GM12878 (cell line): ENCODE results near the gene ATG13. TPM values are rescaled to one million over a fixed set of nuclear protein-coding genes. Genes with fewer than 3 reads are reported as not detected.

Source experiments
- ATAC-seq: fragments of 200-7000 bp; cut with Tn5 transposase; 3 replicates; pipeline ENCODE4 v1.9.1; 2020; ENCODE audit warnings: mild to moderate bottlenecking, moderate library complexity
- BruUV-seq: library from RNA; stranded (reverse); fragments of 400-500 nt; replicated peaks from 2 replicates; lab custom pipeline; 2021; lab: Mats Ljungman, UMichigan
- CTCF ChIA-PET: fragments of 300-600 bp; sonication (Branson Sonifier 250); formaldehyde crosslinking; extraction: SDS; loops from one replicate; lab custom pipeline; 2021; ENCODE audit warnings: inconsistent platforms; lab: Yijun Ruan, JAX
- POLR2A ChIA-PET: fragments of 350-600 bp; formaldehyde crosslinking; extraction: SDS; loops from one replicate; lab custom pipeline; 2021; ENCODE audit warnings: inconsistent platforms; lab: Charles Lee
- RAD21 ChIA-PET: fragments of 300-600 bp; sonication (Branson Sonifier 250); formaldehyde crosslinking; loops from one replicate; lab custom pipeline; 2023; ENCODE audit warnings: antibody characterized with exemption; ENCODE audit not compliant: unreplicated experiment; lab: Charles Lee
- SMC1A ChIA-PET: fragments of 300-600 bp; sonication (Branson Sonifier 250); formaldehyde crosslinking; loops from one replicate; lab custom pipeline; 2023; ENCODE audit not compliant: unreplicated experiment, uncharacterized antibody; lab: Charles Lee
- DNase-seq: peaks from one replicate; pipeline ENCODE4 v3.0.0-alpha.2; 2011; ENCODE audit warnings: low read depth, low spot score
- FAIRE-seq: peaks from 3 replicates; lab custom pipeline; 2011; peaks lifted over from hg19 to GRCh38; lab: Jason Lieb, UNC
- H2AFZ ChIP-seq: 2 replicates; pipeline ENCODE4 v1.6.0; 2011; ENCODE audit warnings: low read depth, low read length, control low read depth; ENCODE audit not compliant: control insufficient read depth
- H3K27ac ChIP-seq: 2 replicates; pipeline ENCODE4 v1.5.1; 2011; ENCODE audit warnings: control low read depth; ENCODE audit not compliant: control insufficient read depth, insufficient read depth
- H3K27me3 ChIP-seq, 2 experiments: replicated peaks in 1 of 2; 2 replicates each; pipeline versions ENCODE4 v1.6.0 to v1.6.1; 2011; ENCODE audit warnings: low read length in 1 of 2; ENCODE audit not compliant: control insufficient read depth in 2 of 2, insufficient read depth in 2 of 2
- H3K36me3 ChIP-seq, 2 experiments: 2 replicates each; pipeline ENCODE4 v1.5.1; 2011; ENCODE audit warnings: low read length in 1 of 2; ENCODE audit not compliant: control insufficient read depth in 2 of 2, insufficient read depth in 2 of 2
- H3K4me1 ChIP-seq: 2 replicates; pipeline ENCODE4 v1.6.1; 2011; ENCODE audit warnings: mild to moderate bottlenecking, low read length, moderate library complexity, mixed read lengths; ENCODE audit not compliant: control insufficient read depth, insufficient read depth
- H3K4me2 ChIP-seq: 2 replicates; pipeline ENCODE4 v1.6.0; 2011; ENCODE audit warnings: control low read depth; ENCODE audit not compliant: control insufficient read depth, insufficient read depth
- H3K4me3 ChIP-seq: fragments of 200-600 bp; sonication (generic); 2 replicates; pipeline ENCODE4 v1.5.1; 2016
- H3K79me2 ChIP-seq: 2 replicates; pipeline ENCODE4 v1.6.0; 2011; ENCODE audit warnings: low read length; ENCODE audit not compliant: control insufficient read depth, insufficient read depth
- H3K9ac ChIP-seq: 2 replicates; pipeline ENCODE4 v1.8.0; 2011; ENCODE audit warnings: low read length, control low read depth, mixed read lengths; ENCODE audit not compliant: control insufficient read depth, insufficient read depth
- H3K9me3 ChIP-seq: replicated peaks from 3 replicates; pipeline ENCODE4 v1.5.1; 2011; ENCODE audit warnings: mild to moderate bottlenecking, low read length; ENCODE audit not compliant: control insufficient read depth, insufficient read depth
- H4K20me1 ChIP-seq: 2 replicates; pipeline ENCODE4 v1.6.0; 2011; ENCODE audit not compliant: control insufficient read depth, insufficient read depth
- CHD1 ChIP-seq: IDR thresholded peaks from 2 replicates; pipeline ENCODE4 v1.6.1; 2012; ENCODE audit warnings: low read depth, low read length, improper control_type of control experiment
- CHD2 ChIP-seq: IDR thresholded peaks from 2 replicates; pipeline ENCODE4 v1.6.1; 2011; ENCODE audit warnings: low read depth, low read length, improper control_type of control experiment, borderline replicate concordance
- DPF2 ChIP-seq: fragments of 450-650 bp; IDR thresholded peaks from 2 replicates; pipeline ENCODE4 v1.6.1; 2017; ENCODE audit warnings: mild to moderate bottlenecking
- EP300 ChIP-seq, 2 experiments: fragments of 150-350 bp in 1 of 2; IDR thresholded peaks; 2 replicates each; pipeline ENCODE4 v1.6.1; 2011 to 2012; ENCODE audit warnings: low read depth in 2 of 2, low read length in 2 of 2, borderline replicate concordance in 1 of 2, improper control_type of control experiment in 1 of 2, inconsistent platforms in 1 of 2; ENCODE audit not compliant: control insufficient read depth in 1 of 2
- HDAC2 ChIP-seq: fragments of 200-600 bp; sonication (generic); IDR thresholded peaks from 2 replicates; pipeline ENCODE4 v1.6.1; 2017
- MXI1 ChIP-seq: fragments of 150-350 bp; IDR thresholded peaks from 2 replicates; pipeline ENCODE4 v1.6.1; 2011; ENCODE audit warnings: low read depth, mild to moderate bottlenecking, inconsistent platforms, low read length, improper control_type of control experiment
- MYC ChIP-seq: IDR thresholded peaks from 2 replicates; pipeline ENCODE4 v1.6.1; 2011; ENCODE audit warnings: mild to moderate bottlenecking, low read length, moderate library complexity, inconsistent platforms; ENCODE audit not compliant: insufficient read depth, insufficient replicate concordance, insufficient read length, severe bottlenecking
- NBN ChIP-seq: fragments of 450-650 bp; IDR thresholded peaks from 2 replicates; pipeline ENCODE4 v1.6.1; 2016
- RCOR1 ChIP-seq: conservative IDR thresholded peaks from 2 replicates; pipeline ENCODE4 v1.6.1; 2012; ENCODE audit warnings: low read depth, low read length, improper control_type of control experiment
- TCF7 ChIP-seq: IDR thresholded peaks from 2 replicates; pipeline ENCODE4 v1.6.1; 2014; ENCODE audit warnings: antibody characterized with exemption, borderline replicate concordance
- ZNF622 ChIP-seq: fragments of 450-650 bp; IDR thresholded peaks from 2 replicates; pipeline ENCODE4 v1.6.1; 2017; ENCODE audit warnings: mild to moderate bottlenecking, inconsistent platforms
- WGBS: methylation state at CpG from one replicate; pipeline ENCODE4 v1.1.6; 2016; ENCODE audit warnings: low lambda C conversion rate; ENCODE audit not compliant: insufficient replicate concordance, insufficient coverage; ENCODE audit errors: missing lambda C conversion rate; 5-methylcytosine and 5-hydroxymethylcytosine counted together
- in situ Hi-C: fragments of 300-500 bp; cut with MboI; formaldehyde crosslinking; loops from 9 replicates; pipeline ENCODE4 v1.14.3; 2018; ENCODE audit warnings: mixed read lengths
- intact Hi-C: fragments of 100-400 bp; cut with micrococcal nuclease; formaldehyde crosslinking; loops from one replicate; pipeline ENCODE4 v1.14.2; 2022; ENCODE audit not compliant: unreplicated experiment
- polyA plus RNA-seq, 11 experiments: library from polyadenylated mRNA; depleted of rRNA in 4 of 11; unstranded in 6 of 11; stranded (reverse) in 5 of 11; fragments of >200 nt; fragmentation: Nextera tagmentation in 4 of 11; fragmentation: Illumina TruSeq in 1 of 11; extraction: Ambion mirVana in 4 of 11; extraction: Trizol in 1 of 11; gene quantifications; 1 replicate in 1 of 11; 2 replicates in 10 of 11; pipeline versions ENCODE4 v1.2.1 to v1.2.3, GENCODE V29; 2011 to 2016; ENCODE audit warnings: inconsistent platforms in 2 of 11, missing spikeins in 2 of 11, low read depth in 1 of 11
- total RNA-seq, 4 experiments: library from RNA; depleted of rRNA in 3 of 4; stranded (reverse); fragments of >200 nt in 3 of 4; fragmentation: Illumina TruSeq in 1 of 4; extraction: Trizol in 1 of 4; gene quantifications; 2 replicates each; pipeline versions ENCODE4 v1.2.1 to v1.2.3, GENCODE V29; 2013 to 2021
- TF ChIP-seq, protein P1 (sequence below): fragments of 450-650 bp; IDR thresholded peaks from 2 replicates; pipeline ENCODE4 v1.6.1; 2016; ENCODE audit warnings: mild to moderate bottlenecking
- TF ChIP-seq, protein P2 (sequence below): IDR thresholded peaks from 2 replicates; pipeline ENCODE4 v1.6.1; 2012; ENCODE audit warnings: improper control_type of control experiment, low read depth, low read length; ENCODE audit not compliant: insufficient replicate concordance
- TF ChIP-seq, protein P3 (sequence below): IDR thresholded peaks from 2 replicates; pipeline ENCODE4 v1.6.1; 2012; ENCODE audit warnings: mild to moderate bottlenecking, low read depth, low read length
- TF ChIP-seq, protein P4 (sequence below): IDR thresholded peaks from 2 replicates; pipeline ENCODE4 v1.6.1; 2012; ENCODE audit warnings: low read depth, low read length, improper control_type of control experiment

The ATG13 gene
- total and polyA plus RNA-seq, 10 of the 15 experiments (the other 5 are each of a cell fraction or from before 2014, with no cell fraction given), result 10.9 to 61.6 (median 50.9) TPM

DNA sequence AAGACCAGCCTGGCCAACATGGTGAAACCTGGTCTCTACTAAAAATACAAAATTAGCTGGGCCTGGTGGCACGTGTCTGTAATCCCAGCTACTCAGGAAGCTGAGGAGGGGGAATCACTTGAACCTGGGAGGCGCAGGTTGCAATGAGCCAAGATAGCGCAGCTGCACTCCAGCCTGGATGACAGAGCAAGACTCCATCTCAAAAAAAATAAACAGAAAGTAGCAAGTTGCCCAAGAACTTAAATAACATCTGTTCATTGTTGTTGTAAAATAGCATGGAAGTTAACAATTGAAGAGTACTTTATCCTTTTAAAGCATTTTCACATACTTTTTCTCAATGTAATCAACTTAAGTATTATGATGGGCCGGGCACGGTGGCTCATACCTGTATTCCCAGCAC is 29.2 kb upstream of the ATG13 start:
- Histone ChIP-seq H3K4me1 (no peaks in the 10 kb centered on the region), H3K27ac (no peak overlapping the region), H3K36me3 (no peaks in the 10 kb centered on the region; a peak in 1 of 4 replicates), H3K4me3 (no peak overlapping the region), H4K20me1 (no peaks in the 10 kb centered on the region), H3K9me3 (no peaks in the 10 kb centered on the region; the same call in 2 of the 3 replicates), H3K4me2 (no peak overlapping the region), H2AFZ (no peak overlapping the region), H3K27me3 (no peaks in the 10 kb centered on the region), H3K79me2 (peaks cover 59% of the 10 kb centered on the region)
- BruUV-seq, result no TSS peak
- ChIA-PET CTCF (no interaction called here), POLR2A (interaction anchor here (3.3 kb wide), 1 partner anchor 13 kb away, joined by 10 read pairs; no protein-coding TSS in a partner anchor), RAD21 (no interaction called here), SMC1A (interaction anchor here (1.4 kb wide), 1 partner anchor 16 kb away, joined by 3 read pairs; no protein-coding TSS in a partner anchor)
- ATAC-seq (no peak), DNase-seq (no peak), FAIRE-seq (no peak)
- 88% methylated on average over 5 of the region's 5 CpGs for WGBS
- in situ Hi-C loops, result no loop called here
- TF ChIP-seq, protein P1, sequence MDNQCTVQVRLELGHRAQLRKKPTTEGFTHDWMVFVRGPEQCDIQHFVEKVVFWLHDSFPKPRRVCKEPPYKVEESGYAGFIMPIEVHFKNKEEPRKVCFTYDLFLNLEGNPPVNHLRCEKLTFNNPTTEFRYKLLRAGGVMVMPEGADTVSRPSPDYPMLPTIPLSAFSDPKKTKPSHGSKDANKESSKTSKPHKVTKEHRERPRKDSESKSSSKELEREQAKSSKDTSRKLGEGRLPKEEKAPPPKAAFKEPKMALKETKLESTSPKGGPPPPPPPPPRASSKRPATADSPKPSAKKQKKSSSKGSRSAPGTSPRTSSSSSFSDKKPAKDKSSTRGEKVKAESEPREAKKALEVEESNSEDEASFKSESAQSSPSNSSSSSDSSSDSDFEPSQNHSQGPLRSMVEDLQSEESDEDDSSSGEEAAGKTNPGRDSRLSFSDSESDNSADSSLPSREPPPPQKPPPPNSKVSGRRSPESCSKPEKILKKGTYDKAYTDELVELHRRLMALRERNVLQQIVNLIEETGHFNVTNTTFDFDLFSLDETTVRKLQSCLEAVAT, result no peak
- TF ChIP-seq NBN, result no peak
- no peak for TF ChIP-seq DPF2
- no peak for TF ChIP-seq TCF7
- TF ChIP-seq CHD2, result no peak
- TF ChIP-seq HDAC2, result no peak
- TF ChIP-seq, protein P2, sequence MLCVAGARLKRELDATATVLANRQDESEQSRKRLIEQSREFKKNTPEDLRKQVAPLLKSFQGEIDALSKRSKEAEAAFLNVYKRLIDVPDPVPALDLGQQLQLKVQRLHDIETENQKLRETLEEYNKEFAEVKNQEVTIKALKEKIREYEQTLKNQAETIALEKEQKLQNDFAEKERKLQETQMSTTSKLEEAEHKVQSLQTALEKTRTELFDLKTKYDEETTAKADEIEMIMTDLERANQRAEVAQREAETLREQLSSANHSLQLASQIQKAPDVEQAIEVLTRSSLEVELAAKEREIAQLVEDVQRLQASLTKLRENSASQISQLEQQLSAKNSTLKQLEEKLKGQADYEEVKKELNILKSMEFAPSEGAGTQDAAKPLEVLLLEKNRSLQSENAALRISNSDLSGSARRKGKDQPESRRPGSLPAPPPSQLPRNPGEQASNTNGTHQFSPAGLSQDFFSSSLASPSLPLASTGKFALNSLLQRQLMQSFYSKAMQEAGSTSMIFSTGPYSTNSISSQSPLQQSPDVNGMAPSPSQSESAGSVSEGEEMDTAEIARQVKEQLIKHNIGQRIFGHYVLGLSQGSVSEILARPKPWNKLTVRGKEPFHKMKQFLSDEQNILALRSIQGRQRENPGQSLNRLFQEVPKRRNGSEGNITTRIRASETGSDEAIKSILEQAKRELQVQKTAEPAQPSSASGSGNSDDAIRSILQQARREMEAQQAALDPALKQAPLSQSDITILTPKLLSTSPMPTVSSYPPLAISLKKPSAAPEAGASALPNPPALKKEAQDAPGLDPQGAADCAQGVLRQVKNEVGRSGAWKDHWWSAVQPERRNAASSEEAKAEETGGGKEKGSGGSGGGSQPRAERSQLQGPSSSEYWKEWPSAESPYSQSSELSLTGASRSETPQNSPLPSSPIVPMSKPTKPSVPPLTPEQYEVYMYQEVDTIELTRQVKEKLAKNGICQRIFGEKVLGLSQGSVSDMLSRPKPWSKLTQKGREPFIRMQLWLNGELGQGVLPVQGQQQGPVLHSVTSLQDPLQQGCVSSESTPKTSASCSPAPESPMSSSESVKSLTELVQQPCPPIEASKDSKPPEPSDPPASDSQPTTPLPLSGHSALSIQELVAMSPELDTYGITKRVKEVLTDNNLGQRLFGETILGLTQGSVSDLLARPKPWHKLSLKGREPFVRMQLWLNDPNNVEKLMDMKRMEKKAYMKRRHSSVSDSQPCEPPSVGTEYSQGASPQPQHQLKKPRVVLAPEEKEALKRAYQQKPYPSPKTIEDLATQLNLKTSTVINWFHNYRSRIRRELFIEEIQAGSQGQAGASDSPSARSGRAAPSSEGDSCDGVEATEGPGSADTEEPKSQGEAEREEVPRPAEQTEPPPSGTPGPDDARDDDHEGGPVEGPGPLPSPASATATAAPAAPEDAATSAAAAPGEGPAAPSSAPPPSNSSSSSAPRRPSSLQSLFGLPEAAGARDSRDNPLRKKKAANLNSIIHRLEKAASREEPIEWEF, result no peak
- TF ChIP-seq MYC, result no peak
- TF ChIP-seq RCOR1, result no peak
- TF ChIP-seq, protein P3, sequence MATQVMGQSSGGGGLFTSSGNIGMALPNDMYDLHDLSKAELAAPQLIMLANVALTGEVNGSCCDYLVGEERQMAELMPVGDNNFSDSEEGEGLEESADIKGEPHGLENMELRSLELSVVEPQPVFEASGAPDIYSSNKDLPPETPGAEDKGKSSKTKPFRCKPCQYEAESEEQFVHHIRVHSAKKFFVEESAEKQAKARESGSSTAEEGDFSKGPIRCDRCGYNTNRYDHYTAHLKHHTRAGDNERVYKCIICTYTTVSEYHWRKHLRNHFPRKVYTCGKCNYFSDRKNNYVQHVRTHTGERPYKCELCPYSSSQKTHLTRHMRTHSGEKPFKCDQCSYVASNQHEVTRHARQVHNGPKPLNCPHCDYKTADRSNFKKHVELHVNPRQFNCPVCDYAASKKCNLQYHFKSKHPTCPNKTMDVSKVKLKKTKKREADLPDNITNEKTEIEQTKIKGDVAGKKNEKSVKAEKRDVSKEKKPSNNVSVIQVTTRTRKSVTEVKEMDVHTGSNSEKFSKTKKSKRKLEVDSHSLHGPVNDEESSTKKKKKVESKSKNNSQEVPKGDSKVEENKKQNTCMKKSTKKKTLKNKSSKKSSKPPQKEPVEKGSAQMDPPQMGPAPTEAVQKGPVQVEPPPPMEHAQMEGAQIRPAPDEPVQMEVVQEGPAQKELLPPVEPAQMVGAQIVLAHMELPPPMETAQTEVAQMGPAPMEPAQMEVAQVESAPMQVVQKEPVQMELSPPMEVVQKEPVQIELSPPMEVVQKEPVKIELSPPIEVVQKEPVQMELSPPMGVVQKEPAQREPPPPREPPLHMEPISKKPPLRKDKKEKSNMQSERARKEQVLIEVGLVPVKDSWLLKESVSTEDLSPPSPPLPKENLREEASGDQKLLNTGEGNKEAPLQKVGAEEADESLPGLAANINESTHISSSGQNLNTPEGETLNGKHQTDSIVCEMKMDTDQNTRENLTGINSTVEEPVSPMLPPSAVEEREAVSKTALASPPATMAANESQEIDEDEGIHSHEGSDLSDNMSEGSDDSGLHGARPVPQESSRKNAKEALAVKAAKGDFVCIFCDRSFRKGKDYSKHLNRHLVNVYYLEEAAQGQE, result no peak
- no peak for TF ChIP-seq CHD1
- TF ChIP-seq ZNF622, result no peak
- no peak for TF ChIP-seq EP300 (IDR thresholded peaks at IDR 0.05; ENCODE audit: borderline replicate concordance in 1 of 2, control insufficient read depth in 1 of 2, low read depth in 2 of 2, low read length in 2 of 2)
- TF ChIP-seq, protein P4, sequence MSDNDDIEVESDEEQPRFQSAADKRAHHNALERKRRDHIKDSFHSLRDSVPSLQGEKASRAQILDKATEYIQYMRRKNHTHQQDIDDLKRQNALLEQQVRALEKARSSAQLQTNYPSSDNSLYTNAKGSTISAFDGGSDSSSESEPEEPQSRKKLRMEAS, result no peak
- TF ChIP-seq MXI1, result no peak
- TF ChIP-seq, all 136 proteins: peak for 0
- intact Hi-C loops, result no loop called here
- H3K9ac ChIP-seq, result no peak overlapping the region
